Astrocyte (in vitro differentiated cells and primary cell): ENCODE results near the gene VPS41. TPM values are rescaled to one million over a fixed set of nuclear protein-coding genes. Genes with fewer than 3 reads are reported as not detected.

ENCODE experiments used
- DNase-seq: peaks from one replicate; pipeline ENCODE4 v3.0.0-alpha.2; 2010; ENCODE audit warnings: low read depth
- FAIRE-seq: peaks from 2 replicates; lab custom pipeline; 2011; peaks lifted over from hg19 to GRCh38; lab: Jason Lieb, UNC
- H2AFZ ChIP-seq: 2 replicates; pipeline ENCODE4 v1.6.0; 2012; ENCODE audit warnings: low read depth, low read length, inconsistent platforms
- H3K27ac ChIP-seq: 2 replicates; pipeline ENCODE4 v1.5.1; 2011; ENCODE audit warnings: low read depth, low read length, inconsistent platforms
- H3K27me3 ChIP-seq: 2 replicates; pipeline ENCODE4 v1.6.0; 2011; ENCODE audit warnings: low read length, inconsistent platforms; ENCODE audit not compliant: insufficient read depth
- H3K36me3 ChIP-seq: 2 replicates; pipeline ENCODE4 v1.5.1; 2011; ENCODE audit warnings: low read length, inconsistent platforms; ENCODE audit not compliant: insufficient read depth
- H3K4me1 ChIP-seq: 2 replicates; pipeline ENCODE4 v1.5.1; 2011; ENCODE audit warnings: low read length, inconsistent platforms; ENCODE audit not compliant: insufficient read depth
- H3K4me2 ChIP-seq: 2 replicates; pipeline ENCODE4 v1.6.0; 2012; ENCODE audit warnings: low read length, inconsistent platforms
- H3K4me3 ChIP-seq: 2 replicates; pipeline ENCODE4 v1.5.1; 2011; ENCODE audit warnings: low read depth, mild to moderate bottlenecking, low read length, inconsistent platforms; ENCODE audit not compliant: insufficient read depth
- H3K79me2 ChIP-seq: 2 replicates; pipeline ENCODE4 v1.6.0; 2012; ENCODE audit warnings: mild to moderate bottlenecking, low read length, inconsistent platforms; ENCODE audit not compliant: insufficient read depth
- H3K9ac ChIP-seq: 2 replicates; pipeline ENCODE4 v1.6.0; 2012; ENCODE audit warnings: mild to moderate bottlenecking, low read length, inconsistent platforms
- H3K9me3 ChIP-seq: 2 replicates; pipeline ENCODE4 v1.5.1; 2012; ENCODE audit warnings: low read depth, mild to moderate bottlenecking, low read length, inconsistent platforms; ENCODE audit not compliant: insufficient read depth
- H4K20me1 ChIP-seq: 2 replicates; pipeline ENCODE4 v1.6.0; 2012; ENCODE audit warnings: low read length, inconsistent platforms; ENCODE audit not compliant: insufficient read depth
- H3K27ac Mint-ChIP-seq: one replicate; pipeline ENCODE4 v1.8.0; 2021; ENCODE audit warnings: mild to moderate bottlenecking, mixed read lengths; ENCODE audit not compliant: unreplicated experiment
- H3K27me3 Mint-ChIP-seq: one replicate; pipeline ENCODE4 v1.8.0; 2021; ENCODE audit warnings: low read depth, mixed read lengths; ENCODE audit not compliant: unreplicated experiment
- H3K36me3 Mint-ChIP-seq: one replicate; pipeline ENCODE4 v1.8.0; 2021; ENCODE audit warnings: low read depth, mixed read lengths; ENCODE audit not compliant: unreplicated experiment
- H3K4me1 Mint-ChIP-seq: one replicate; pipeline ENCODE4 v1.8.0; 2021; ENCODE audit warnings: low read depth, mixed read lengths; ENCODE audit not compliant: unreplicated experiment
- H3K4me3 Mint-ChIP-seq: one replicate; pipeline ENCODE4 v1.8.0; 2021; ENCODE audit warnings: mild to moderate bottlenecking, moderate library complexity, mixed read lengths; ENCODE audit not compliant: unreplicated experiment
- H3K9me3 Mint-ChIP-seq: one replicate; pipeline ENCODE4 v1.8.0; 2021; ENCODE audit warnings: mild to moderate bottlenecking, mixed read lengths; ENCODE audit not compliant: unreplicated experiment
- EZH2 ChIP-seq: IDR thresholded peaks from 2 replicates; pipeline ENCODE4 v1.6.1; 2012; ENCODE audit warnings: mild to moderate bottlenecking, low read length, inconsistent platforms; ENCODE audit not compliant: insufficient read depth
- total RNA-seq: library from RNA; stranded (reverse); gene quantifications from 2 replicates; pipeline ENCODE4 v1.2.1, GENCODE V29; 2021
- TF ChIP-seq, protein P1 (sequence below): IDR thresholded peaks from 2 replicates; pipeline ENCODE4 v1.5.1; 2011; ENCODE audit warnings: low read depth, mild to moderate bottlenecking, inconsistent platforms, low read length, moderate library complexity; ENCODE audit not compliant: insufficient read depth

Gene VPS41
- total RNA-seq, 1 donor from 2014 or later = 93.6 TPM

DNA sequence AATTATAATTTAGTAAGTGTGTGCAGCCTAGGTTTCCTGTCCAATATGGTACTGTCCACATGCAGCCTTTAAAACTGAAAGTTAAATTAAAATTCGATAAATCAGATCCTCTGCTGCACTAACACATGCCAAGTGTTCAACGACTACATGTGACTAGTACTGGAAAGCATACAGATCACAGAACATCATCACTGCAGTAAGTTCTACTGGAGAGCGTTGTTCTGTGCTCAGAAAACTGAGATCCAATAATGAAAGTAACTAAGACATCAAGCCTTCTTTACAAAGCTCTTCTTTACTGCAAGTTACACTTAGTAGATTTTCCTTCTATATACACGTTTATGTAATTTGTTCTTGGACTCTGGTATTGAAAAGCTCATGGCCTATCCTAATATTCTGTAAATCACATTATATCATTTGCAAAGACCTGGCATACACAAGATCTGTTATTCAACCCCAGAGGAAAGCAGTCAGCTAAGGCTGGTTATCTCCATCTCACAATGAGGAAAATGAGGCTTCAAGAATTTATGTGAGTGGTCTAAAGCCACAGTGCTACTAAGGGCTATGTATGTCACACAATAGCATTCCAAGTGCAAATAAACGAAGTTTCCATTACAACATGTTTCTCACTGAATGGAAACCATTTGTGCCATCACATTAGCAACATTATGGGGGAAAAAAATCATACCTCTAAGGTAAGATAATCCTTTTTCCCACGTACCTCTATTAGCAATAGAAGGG, 77.6 kb downstream of the VPS41 start:
- TF ChIP-seq, protein P1, sequence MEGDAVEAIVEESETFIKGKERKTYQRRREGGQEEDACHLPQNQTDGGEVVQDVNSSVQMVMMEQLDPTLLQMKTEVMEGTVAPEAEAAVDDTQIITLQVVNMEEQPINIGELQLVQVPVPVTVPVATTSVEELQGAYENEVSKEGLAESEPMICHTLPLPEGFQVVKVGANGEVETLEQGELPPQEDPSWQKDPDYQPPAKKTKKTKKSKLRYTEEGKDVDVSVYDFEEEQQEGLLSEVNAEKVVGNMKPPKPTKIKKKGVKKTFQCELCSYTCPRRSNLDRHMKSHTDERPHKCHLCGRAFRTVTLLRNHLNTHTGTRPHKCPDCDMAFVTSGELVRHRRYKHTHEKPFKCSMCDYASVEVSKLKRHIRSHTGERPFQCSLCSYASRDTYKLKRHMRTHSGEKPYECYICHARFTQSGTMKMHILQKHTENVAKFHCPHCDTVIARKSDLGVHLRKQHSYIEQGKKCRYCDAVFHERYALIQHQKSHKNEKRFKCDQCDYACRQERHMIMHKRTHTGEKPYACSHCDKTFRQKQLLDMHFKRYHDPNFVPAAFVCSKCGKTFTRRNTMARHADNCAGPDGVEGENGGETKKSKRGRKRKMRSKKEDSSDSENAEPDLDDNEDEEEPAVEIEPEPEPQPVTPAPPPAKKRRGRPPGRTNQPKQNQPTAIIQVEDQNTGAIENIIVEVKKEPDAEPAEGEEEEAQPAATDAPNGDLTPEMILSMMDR = no peak
- no peak for TF ChIP-seq EZH2
- Histone ChIP-seq H2AFZ (no peak overlapping the region), H3K27me3 (no peaks in the 10 kb centered on the region), H3K36me3 (no peaks in the 10 kb centered on the region), H3K9ac (no peak overlapping the region), H3K27ac (no peak overlapping the region), H4K20me1 (no peaks in the 10 kb centered on the region), H3K4me1 (no peaks in the 10 kb centered on the region), H3K4me3 (no peak overlapping the region), H3K9me3 (no peaks in the 10 kb centered on the region), H3K4me2 (no peak overlapping the region), H3K79me2 (no peaks in the 10 kb centered on the region)
- no peak overlapping the region for H3K27ac Mint-ChIP-seq
- H3K36me3 Mint-ChIP-seq = no peaks in the 10 kb centered on the region
- H3K27me3 Mint-ChIP-seq = no peaks in the 10 kb centered on the region
- FAIRE-seq = no peak
- H3K9me3 Mint-ChIP-seq = no peaks in the 10 kb centered on the region
- H3K4me1 Mint-ChIP-seq = peaks cover 8% of the 10 kb centered on the region
- DNase-seq = no peak
- no peak overlapping the region for H3K4me3 Mint-ChIP-seq

- no peak for DNase-seq
- no peak for TF ChIP-seq EZH2
- TF ChIP-seq, protein P1 = no peak
- Histone ChIP-seq H3K4me1 (no peaks in the 10 kb centered on the region), H3K27ac (no peak overlapping the region), H4K20me1 (no peaks in the 10 kb centered on the region), H3K4me2 (no peak overlapping the region), H2AFZ (no peak overlapping the region), H3K9me3 (no peaks in the 10 kb centered on the region), H3K79me2 (no peaks in the 10 kb centered on the region), H3K36me3 (no peaks in the 10 kb centered on the region), H3K4me3 (no peak overlapping the region), H3K9ac (no peak overlapping the region), H3K27me3 (no peaks in the 10 kb centered on the region)
- H3K4me3 Mint-ChIP-seq = no peak overlapping the region
- no peaks in the 10 kb centered on the region for H3K27me3 Mint-ChIP-seq
- H3K9me3 Mint-ChIP-seq = no peaks in the 10 kb centered on the region
- H3K27ac Mint-ChIP-seq = no peak overlapping the region
- peaks cover 11% of the 10 kb centered on the region for H3K4me1 Mint-ChIP-seq
- FAIRE-seq = no peak
- no peaks in the 10 kb centered on the region for H3K36me3 Mint-ChIP-seq
These were observed 78.2 kb downstream of the VPS41 start for GRCh38 chr7:38830826-38831225.

DNA sequence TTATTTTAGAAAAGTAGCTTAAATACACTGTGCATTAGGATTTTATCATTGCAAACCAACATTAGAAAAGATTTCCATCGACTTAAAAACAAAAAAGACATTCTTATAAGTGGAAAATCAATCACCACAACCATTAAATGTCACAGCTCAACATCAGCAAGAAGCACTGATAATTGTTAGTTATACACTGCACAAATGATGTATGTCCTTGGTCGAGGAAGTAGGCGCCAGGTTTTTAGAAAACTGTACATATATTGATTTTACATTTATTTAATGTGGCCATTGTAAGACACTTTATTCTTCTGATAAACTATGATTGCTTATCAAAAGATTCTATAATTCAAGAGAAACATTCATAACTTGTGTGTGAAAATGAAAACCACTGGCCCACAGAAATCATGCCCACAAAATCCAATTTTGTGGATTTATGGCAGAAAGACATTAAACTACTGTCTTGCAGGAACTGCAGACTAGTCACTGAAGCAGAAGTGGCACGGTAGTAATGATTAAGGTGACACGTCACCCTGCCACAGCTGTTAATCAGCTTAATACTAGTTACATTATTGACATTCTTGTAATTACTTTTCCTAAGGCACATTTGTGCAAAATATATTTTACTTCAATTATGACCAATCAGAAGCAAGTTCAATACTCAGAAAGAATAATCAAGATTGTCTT, 79.4 kb downstream of the VPS41 start:
- no peaks in the 10 kb centered on the region for H3K4me1 ChIP-seq
- no peak overlapping the region for H3K4me3 Mint-ChIP-seq
- no peaks in the 10 kb centered on the region for H3K79me2 ChIP-seq
- no peak overlapping the region for H3K4me3 ChIP-seq
- no peaks in the 10 kb centered on the region for H3K9me3 ChIP-seq
- FAIRE-seq (no peak), DNase-seq (no peak)
- H2AFZ ChIP-seq = no peak overlapping the region
- H3K9ac ChIP-seq = no peak overlapping the region
- H3K27me3 Mint-ChIP-seq = no peaks in the 10 kb centered on the region
- no peaks in the 10 kb centered on the region for H3K27me3 ChIP-seq
- H3K27ac ChIP-seq = no peak overlapping the region
- peaks cover 11% of the 10 kb centered on the region for H3K4me1 Mint-ChIP-seq
- no peaks in the 10 kb centered on the region for H3K36me3 ChIP-seq
- no peaks in the 10 kb centered on the region for H3K36me3 Mint-ChIP-seq
- no peaks in the 10 kb centered on the region for H4K20me1 ChIP-seq
- H3K4me2 ChIP-seq = no peak overlapping the region
- no peak overlapping the region for H3K27ac Mint-ChIP-seq
- no peaks in the 10 kb centered on the region for H3K9me3 Mint-ChIP-seq
- no peak for TF ChIP-seq EZH2
- TF ChIP-seq, protein P1 = no peak
